GM23248 (cell line): Measurements from ENCODE around the gene ZNF586. TPM values are rescaled to one million over a fixed set of nuclear protein-coding genes. Genes with fewer than 3 reads are reported as not detected.

ENCODE experiments used
- DNase-seq: peaks from one replicate; pipeline ENCODE4 v3.0.0-alpha.2; 2015
- H2AFZ ChIP-seq: fragments of 200-600 bp; sonication (generic); 2 replicates; pipeline ENCODE4 v1.6.1; 2016; ENCODE audit warnings: antibody characterized with exemption
- H3F3A ChIP-seq: fragments of 200-600 bp; sonication (generic); 2 replicates; pipeline ENCODE4 v1.6.1; 2016; ENCODE audit warnings: mild to moderate bottlenecking, antibody characterized with exemption, mixed run types; ENCODE audit not compliant: insufficient read depth
- H3K27ac ChIP-seq: fragments of 200-600 bp; sonication (generic); 2 replicates; pipeline ENCODE4 v1.5.1; 2016; ENCODE audit warnings: mild to moderate bottlenecking
- H3K27me3 ChIP-seq: fragments of 200-600 bp; sonication (generic); replicated peaks from 2 replicates; pipeline ENCODE4 v1.6.1; 2016; ENCODE audit warnings: mild to moderate bottlenecking; ENCODE audit not compliant: insufficient read depth
- H3K36me3 ChIP-seq: fragments of 200-600 bp; sonication (generic); 2 replicates; pipeline ENCODE4 v1.6.1; 2016; ENCODE audit warnings: low read depth, mild to moderate bottlenecking
- H3K4me1 ChIP-seq: fragments of 200-600 bp; sonication (generic); 2 replicates; pipeline ENCODE4 v1.6.1; 2016; ENCODE audit warnings: mild to moderate bottlenecking; ENCODE audit not compliant: insufficient read depth
- H3K4me2 ChIP-seq: fragments of 200-600 bp; sonication (generic); one replicate; pipeline ENCODE4 v1.6.1; 2016; ENCODE audit warnings: mild to moderate bottlenecking; ENCODE audit not compliant: unreplicated experiment
- H3K4me3 ChIP-seq: fragments of 200-600 bp; sonication (generic); 2 replicates; pipeline ENCODE4 v1.5.1; 2016; ENCODE audit warnings: mild to moderate bottlenecking
- H3K79me2 ChIP-seq: fragments of 200-600 bp; sonication (generic); 2 replicates; pipeline ENCODE4 v1.6.1; 2016; ENCODE audit warnings: mild to moderate bottlenecking; ENCODE audit not compliant: insufficient read depth
- H3K9ac ChIP-seq: fragments of 200-600 bp; sonication (generic); 2 replicates; pipeline ENCODE4 v1.6.1; 2016; ENCODE audit warnings: mild to moderate bottlenecking
- H3K9me2 ChIP-seq: fragments of 200-600 bp; sonication (generic); 2 replicates; pipeline ENCODE4 v1.6.1; 2016; ENCODE audit warnings: mixed run types, mild to moderate bottlenecking, moderate library complexity; ENCODE audit not compliant: insufficient read depth
- H3K9me3 ChIP-seq: fragments of 200-600 bp; sonication (generic); one replicate; pipeline ENCODE4 v1.6.1; 2017; ENCODE audit warnings: low read depth
- H4K20me1 ChIP-seq: fragments of 200-600 bp; sonication (generic); 2 replicates; pipeline ENCODE4 v1.6.0; 2016; ENCODE audit not compliant: insufficient read depth
- EZH2 ChIP-seq: fragments of 200-600 bp; sonication (generic); IDR thresholded peaks from 2 replicates; pipeline ENCODE4 v1.6.1; 2018; ENCODE audit warnings: antibody characterized with exemption, mild to moderate bottlenecking; ENCODE audit not compliant: insufficient read depth, poor library complexity, severe bottlenecking
- EZH2phosphoT487 ChIP-seq: fragments of 200-600 bp; sonication (generic); IDR thresholded peaks from 2 replicates; pipeline ENCODE4 v1.6.1; 2018; ENCODE audit warnings: antibody characterized with exemption, moderate library complexity, mild to moderate bottlenecking, low read depth; ENCODE audit not compliant: insufficient read depth
- WGBS, 2 experiments: methylation state at CpG; one replicate each; pipeline ENCODE4 v1.1.6; 2015 to 2017; ENCODE audit warnings: low lambda C conversion rate in 2 of 2, low coverage in 1 of 2; ENCODE audit errors: missing lambda C conversion rate in 2 of 2; 5-methylcytosine and 5-hydroxymethylcytosine counted together
- in situ Hi-C: fragments of 300-500 bp; cut with MboI; formaldehyde crosslinking; loops from 2 replicates; pipeline ENCODE4 v1.15.0; 2020
- polyA plus RNA-seq: library from polyadenylated mRNA; unstranded; fragments of >200 nt; fragmentation: Nextera tagmentation; extraction: Ambion mirVana; gene quantifications from 2 replicates; pipeline ENCODE4 v1.2.1, GENCODE V29; 2016
- total RNA-seq: library from RNA; depleted of rRNA; stranded (reverse); fragments of >200 nt; shearing (Covaris generic); gene quantifications from 2 replicates; pipeline ENCODE4 v1.2.3, GENCODE V29; 2014

The ZNF586 gene
- total and polyA plus RNA-seq, 2 experiments from 2014 or later, result 5.1 to 20.6 TPM

DNA sequence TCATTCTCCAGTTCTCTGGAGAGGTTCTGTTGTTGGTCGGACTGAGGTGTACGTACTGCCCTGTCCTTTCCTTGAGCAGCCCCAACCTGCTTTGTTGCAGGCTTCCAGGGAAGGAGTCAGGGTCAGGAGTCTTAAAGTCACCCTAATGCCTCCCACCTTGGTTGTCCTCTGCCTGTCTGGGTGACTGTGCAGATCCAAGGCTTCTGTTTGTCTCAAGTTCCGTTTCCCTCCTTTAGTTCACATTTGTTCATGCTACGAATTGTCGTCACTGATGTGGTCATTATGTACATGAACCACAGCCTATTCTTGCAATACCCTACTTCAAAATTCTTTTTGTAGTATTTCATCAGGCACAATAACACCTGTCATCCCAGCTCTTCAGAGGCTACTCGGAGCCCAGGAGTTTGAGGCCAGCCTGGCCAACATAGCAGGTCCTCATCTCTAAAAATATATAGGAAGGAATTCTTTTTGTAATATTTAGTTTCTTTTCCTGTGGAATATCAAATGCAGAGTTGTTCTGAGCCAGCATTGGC lies 7.4 kb downstream of the ZNF586 start:
- H3K27ac ChIP-seq, result no peak overlapping the region
- TF ChIP-seq EZH2phosphoT487 (no peak), EZH2 (no peak)
- H4K20me1 ChIP-seq, result no peaks in the 10 kb centered on the region; the same call in 1 of the 2 replicates
- peaks cover 100% of the 10 kb centered on the region for H3K79me2 ChIP-seq
- H3K27me3 ChIP-seq, result no peaks in the 10 kb centered on the region
- no peak overlapping the region for H3K9ac ChIP-seq
- H3K36me3 ChIP-seq, result peaks cover 33% of the 10 kb centered on the region
- WGBS, 2 experiments, result 79 to 84% methylated on average over 6 of the region's 6 CpGs
- in situ Hi-C loops, result no loop called here
- no peak overlapping the region for H3K4me2 ChIP-seq
- no peaks in the 10 kb centered on the region for H3F3A ChIP-seq
- H2AFZ ChIP-seq, result no peak overlapping the region
- no peaks in the 10 kb centered on the region for H3K4me1 ChIP-seq
- no peaks in the 10 kb centered on the region for H3K9me3 ChIP-seq
- no peak for DNase-seq
- no peaks in the 10 kb centered on the region for H3K9me2 ChIP-seq
- no peak overlapping the region for H3K4me3 ChIP-seq

DNA sequence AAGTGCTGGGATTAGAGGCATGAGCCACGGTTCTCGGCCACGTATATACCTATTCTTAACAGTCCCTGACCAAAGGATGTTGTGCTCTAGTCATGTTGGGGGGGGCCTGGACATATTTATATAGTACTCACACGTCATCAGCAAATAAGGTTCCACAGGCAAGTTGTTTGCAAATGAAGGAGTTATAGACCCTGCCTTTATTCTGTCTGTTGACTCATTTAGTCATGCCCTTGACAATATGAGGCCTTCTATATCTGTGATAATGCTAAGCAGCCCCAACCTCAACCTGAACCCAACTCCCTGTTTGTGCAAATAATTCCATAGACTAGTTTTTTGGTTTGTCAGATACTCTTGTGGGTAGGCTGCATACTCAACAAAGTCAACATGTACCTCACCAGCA lies 8.9 kb downstream of the ZNF586 start:
- Histone ChIP-seq H3K27me3 (no peaks in the 10 kb centered on the region), H3K36me3 (peaks cover 33% of the 10 kb centered on the region), H3K9me2 (no peaks in the 10 kb centered on the region), H4K20me1 (no peaks in the 10 kb centered on the region), H3K4me1 (no peaks in the 10 kb centered on the region), H3K9me3 (no peaks in the 10 kb centered on the region), H3K79me2 (peaks cover 100% of the 10 kb centered on the region), H3K4me2 (no peak overlapping the region), H2AFZ (no peak overlapping the region), H3K9ac (no peak overlapping the region), H3K4me3 (no peak overlapping the region), H3F3A (no peaks in the 10 kb centered on the region), H3K27ac (no peak overlapping the region)
- no peak for DNase-seq
- WGBS, 2 experiments, result 96 to 98% methylated on average over 4 of the region's 4 CpGs
- in situ Hi-C loops, result no loop called here
- TF ChIP-seq EZH2, result no peak
- TF ChIP-seq EZH2phosphoT487, result no peak

DNA sequence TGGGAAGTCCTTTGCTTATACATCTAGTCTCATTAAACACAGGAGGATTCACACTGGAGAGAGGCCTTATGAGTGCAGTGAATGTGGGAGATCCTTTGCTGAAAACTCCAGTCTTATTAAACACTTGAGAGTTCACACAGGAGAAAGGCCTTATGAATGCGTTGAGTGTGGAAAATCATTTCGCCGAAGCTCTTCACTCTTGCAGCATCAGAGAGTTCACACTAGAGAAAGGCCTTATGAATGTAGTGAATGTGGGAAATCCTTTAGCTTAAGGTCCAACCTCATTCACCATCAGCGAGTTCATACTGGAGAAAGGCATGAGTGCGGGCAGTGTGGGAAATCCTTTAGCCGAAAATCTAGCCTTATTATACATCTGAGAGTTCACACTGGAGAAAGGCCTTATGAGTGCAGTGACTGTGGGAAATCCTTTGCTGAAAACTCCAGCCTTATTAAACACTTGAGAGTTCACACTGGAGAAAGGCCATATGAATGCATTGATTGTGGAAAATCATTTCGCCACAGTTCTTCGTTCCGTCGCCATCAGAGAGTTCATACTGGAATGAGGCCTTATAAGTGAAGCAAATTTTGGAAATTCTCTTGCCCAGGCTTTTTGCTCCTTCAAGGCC lies 9.9 kb downstream of the ZNF586 start:
- Histone ChIP-seq H3K27me3 (no peaks in the 10 kb centered on the region), H2AFZ (no peak overlapping the region), H3F3A (no peaks in the 10 kb centered on the region), H3K9me2 (no peaks in the 10 kb centered on the region), H3K9ac (no peak overlapping the region), H4K20me1 (no peaks in the 10 kb centered on the region), H3K4me2 (no peak overlapping the region), H3K36me3 (peaks cover 33% of the 10 kb centered on the region), H3K4me3 (no peak overlapping the region), H3K4me1 (no peaks in the 10 kb centered on the region), H3K79me2 (peaks cover 100% of the 10 kb centered on the region), H3K9me3 (no peaks in the 10 kb centered on the region), H3K27ac (no peak overlapping the region)
- WGBS, 2 experiments, result 97 to 99% methylated on average over 10 of the region's 10 CpGs
- TF ChIP-seq EZH2 (no peak), EZH2phosphoT487 (no peak)
- no peak for DNase-seq
- in situ Hi-C loops, result no loop called here

DNA sequence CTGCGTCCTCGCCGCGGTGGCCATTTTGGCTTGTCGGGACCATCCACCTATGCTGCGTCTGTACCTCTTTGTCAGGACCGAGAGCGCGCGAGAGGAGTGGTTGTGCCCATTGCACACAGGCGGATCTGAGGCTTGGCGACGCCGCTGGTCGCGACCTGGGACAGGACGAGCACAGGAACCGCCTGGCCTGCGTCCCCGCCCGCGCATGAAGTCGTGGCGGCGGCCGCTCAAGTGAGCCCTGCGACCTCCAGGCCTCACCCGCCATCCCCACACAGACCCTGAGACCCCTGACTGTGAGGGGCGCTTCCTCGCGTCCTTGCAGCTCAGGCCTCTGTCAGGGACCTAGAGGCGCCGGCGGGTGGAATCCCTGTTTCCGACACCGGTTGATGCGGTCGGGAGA lies 16.8 kb downstream of the ZNF586 start:
- Histone ChIP-seq H3K36me3 (peaks cover 3% of the 10 kb centered on the region; the same call in 1 of the 2 replicates), H3F3A (no peaks in the 10 kb centered on the region), H4K20me1 (no peaks in the 10 kb centered on the region), H3K27ac (no peak overlapping the region), H3K9ac (no peak overlapping the region), H2AFZ (no peak overlapping the region), H3K4me1 (no peaks in the 10 kb centered on the region), H3K4me3 (no peak overlapping the region), H3K79me2 (peaks cover 93% of the 10 kb centered on the region), H3K9me2 (no peaks in the 10 kb centered on the region), H3K27me3 (no peaks in the 10 kb centered on the region), H3K4me2 (no peak overlapping the region), H3K9me3 (no peaks in the 10 kb centered on the region)
- in situ Hi-C loops, result no loop called here
- no peak for DNase-seq
- no peak for TF ChIP-seq EZH2
- TF ChIP-seq EZH2phosphoT487, result no peak
- WGBS, 2 experiments, result 97% methylated on average over 34 to 38 of the region's 38 CpGs
